HAP-1 (cell line): ENCODE measurements around the gene SYT1.

Experiments
- DNase-seq, 2 experiments: peaks; one replicate each; pipeline ENCODE4 v3.0.0-alpha.2; 2016 to 2020; ENCODE audit warnings: low spot score in 2 of 2
- H3K27me3 ChIP-seq: fragments of 250-450 bp; sonication (Bioruptor Pico); 2 replicates; pipeline ENCODE4 v1.5.1; 2020; ENCODE audit warnings: low read depth, mild to moderate bottlenecking, moderate library complexity
- H3K36me3 ChIP-seq: fragments of 250-450 bp; sonication (Bioruptor Pico); replicated peaks from 2 replicates; pipeline ENCODE4 v1.5.1; 2020; ENCODE audit warnings: mild to moderate bottlenecking
- H3K4me1 ChIP-seq: fragments of 250-450 bp; sonication (Bioruptor Pico); 2 replicates; pipeline ENCODE4 v1.5.1; 2020; ENCODE audit warnings: mild to moderate bottlenecking
- H3K4me3 ChIP-seq: fragments of 250-450 bp; sonication (Bioruptor Pico); 2 replicates; pipeline ENCODE4 v1.5.1; 2020; ENCODE audit warnings: mild to moderate bottlenecking, moderate library complexity
- H3K9me3 ChIP-seq: fragments of 250-450 bp; sonication (Bioruptor Pico); 2 replicates; pipeline ENCODE4 v1.5.1; 2020; ENCODE audit warnings: mild to moderate bottlenecking, moderate library complexity
- in situ Hi-C: fragments of 300-500 bp; cut with MboI; formaldehyde crosslinking; loops from 3 replicates; pipeline ENCODE4 v1.14.3; 2020; ENCODE audit warnings: low sequenced_read_pairs, inconsistent platforms, mixed read lengths

The SYT1 gene

DNA sequence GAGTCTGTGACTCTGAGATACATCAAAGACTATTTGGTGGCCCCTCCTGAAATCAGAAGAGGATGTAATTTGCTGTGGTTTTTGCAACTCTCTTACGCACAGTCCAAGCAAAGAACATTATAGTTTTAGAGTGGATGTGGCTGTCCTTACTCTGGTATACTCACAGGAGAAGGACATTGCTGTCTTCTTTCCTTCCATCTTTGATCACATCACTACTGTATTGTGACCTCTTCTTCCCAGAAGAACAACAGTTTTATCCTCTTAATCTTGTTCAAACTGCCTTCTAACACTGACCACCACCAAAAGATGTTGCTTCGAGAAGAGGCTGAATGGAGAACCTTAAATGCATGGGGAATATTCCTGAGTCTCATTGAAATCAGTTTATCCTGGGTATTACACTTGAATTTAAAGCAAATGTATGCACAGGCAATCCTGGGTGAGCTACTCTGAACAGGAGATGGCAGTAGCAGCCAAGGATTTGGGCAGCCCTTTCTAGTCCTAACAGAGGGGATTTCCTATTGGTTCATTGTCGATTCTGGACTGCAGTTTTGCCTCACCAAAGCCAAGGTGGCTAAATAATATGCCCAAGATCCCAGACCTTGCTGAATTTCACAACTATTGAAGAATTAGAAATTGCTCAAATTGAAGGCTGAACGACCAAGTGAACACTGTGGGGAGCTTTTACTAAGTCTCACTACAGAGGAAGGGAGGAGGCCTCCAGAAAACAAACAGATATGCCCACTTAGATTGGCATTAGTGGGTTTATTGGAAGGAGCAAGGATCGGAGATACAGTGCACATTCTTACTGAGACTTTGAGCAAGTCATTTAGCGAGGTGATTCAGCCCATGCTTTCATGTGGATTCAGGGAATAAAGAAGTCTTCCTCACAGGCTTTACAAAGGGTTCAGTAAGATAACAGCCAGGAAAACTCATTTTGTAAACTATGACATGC, 543.4 kb downstream of the SYT1 start:
- H3K27me3 ChIP-seq, result no peaks in the 10 kb centered on the region
- H3K4me3 ChIP-seq, result no peak overlapping the region
- peaks cover 2% of the 10 kb centered on the region; the same call in 1 of the 2 replicates for H3K4me1 ChIP-seq
- no peaks in the 10 kb centered on the region for H3K36me3 ChIP-seq
- DNase-seq, result peak; percentile 79 to 80
- in situ Hi-C loops, result loop anchor here (25.0 kb wide), 1 partner anchor 129 kb away; no protein-coding TSS in a partner anchor
- H3K9me3 ChIP-seq, result no peaks in the 10 kb centered on the region

DNA sequence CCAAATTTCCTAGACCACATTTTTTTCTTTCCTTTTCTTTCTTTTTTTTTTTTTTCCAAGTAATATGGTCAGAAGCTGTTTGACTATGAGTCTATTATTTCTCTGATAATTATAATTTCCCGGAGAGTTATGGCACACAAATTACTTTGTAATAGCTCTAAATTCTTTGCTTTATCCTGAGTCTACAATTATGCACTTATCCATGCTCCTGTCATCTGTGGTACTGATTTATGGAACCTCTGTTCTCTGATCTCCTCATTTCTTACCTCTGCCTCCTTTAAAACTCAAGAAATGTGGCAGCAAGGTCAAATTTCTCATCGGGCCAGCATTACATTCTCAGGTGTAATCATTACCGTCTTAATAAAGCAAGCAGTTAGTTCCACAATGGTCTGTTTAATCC, 544.1 kb downstream of the SYT1 start:
- Histone ChIP-seq H3K4me3 (no peak overlapping the region), H3K4me1 (peaks cover 2% of the 10 kb centered on the region; the same call in 1 of the 2 replicates), H3K36me3 (no peaks in the 10 kb centered on the region), H3K9me3 (no peaks in the 10 kb centered on the region), H3K27me3 (no peaks in the 10 kb centered on the region)
- no peak for DNase-seq
- in situ Hi-C loops, result loop anchor here (25.0 kb wide), 1 partner anchor 129 kb away; no protein-coding TSS in a partner anchor

DNA sequence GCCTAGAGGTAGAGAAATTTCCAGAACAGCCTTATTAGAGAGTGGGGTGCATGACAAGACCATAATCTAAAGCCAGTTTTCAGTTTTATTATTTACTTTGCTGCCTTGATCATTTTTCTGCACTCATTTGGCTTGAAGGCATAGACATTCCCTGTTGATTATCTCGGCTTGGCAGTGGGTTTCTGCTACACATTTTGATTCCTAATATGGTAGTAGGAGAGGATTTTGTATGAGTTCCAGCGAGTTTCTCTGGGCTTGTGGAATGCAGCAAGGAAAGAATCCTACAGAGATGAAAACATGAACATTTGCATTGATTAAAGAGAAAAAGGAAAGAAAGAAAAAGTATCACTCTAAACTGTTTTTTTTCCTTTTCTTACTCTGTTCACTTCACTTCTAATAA, 545.0 kb downstream of the SYT1 start:
- Histone ChIP-seq H3K4me1 (peaks cover 2% of the 10 kb centered on the region; the same call in 1 of the 2 replicates), H3K36me3 (no peaks in the 10 kb centered on the region), H3K27me3 (no peaks in the 10 kb centered on the region), H3K9me3 (no peaks in the 10 kb centered on the region), H3K4me3 (no peak overlapping the region)
- no peak for DNase-seq
- in situ Hi-C loops, result loop anchor here (25.0 kb wide), 1 partner anchor 128 kb away; no protein-coding TSS in a partner anchor

DNA sequence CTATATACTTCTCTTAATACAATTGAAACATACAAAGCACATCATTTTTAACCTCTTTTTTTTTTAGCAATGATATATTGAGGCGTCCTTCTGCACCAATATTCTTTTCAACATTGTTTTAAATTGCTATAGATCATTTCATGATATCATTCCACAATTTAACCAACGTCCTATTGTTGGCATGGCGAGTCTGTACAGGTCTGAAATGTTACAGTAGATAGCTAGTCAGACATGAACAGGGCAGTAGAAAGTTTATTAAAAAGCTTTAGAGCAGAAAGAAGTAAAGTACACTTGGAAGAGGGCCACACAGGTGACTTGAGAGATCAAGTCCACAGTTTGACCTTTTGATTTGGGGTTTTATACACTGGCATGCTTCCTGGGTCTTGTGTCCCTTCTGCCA, 547.2 kb downstream of the SYT1 start:
- no peak for DNase-seq
- no peak overlapping the region for H3K4me3 ChIP-seq
- peaks cover 15% of the 10 kb centered on the region for H3K4me1 ChIP-seq
- no peaks in the 10 kb centered on the region for H3K9me3 ChIP-seq
- no peaks in the 10 kb centered on the region for H3K27me3 ChIP-seq
- in situ Hi-C loops, result loop anchor here (10.0 to 25.0 kb wide), 2 partner anchors 126 to 323 kb away; no protein-coding TSS in a partner anchor
- H3K36me3 ChIP-seq, result no peaks in the 10 kb centered on the region

DNA sequence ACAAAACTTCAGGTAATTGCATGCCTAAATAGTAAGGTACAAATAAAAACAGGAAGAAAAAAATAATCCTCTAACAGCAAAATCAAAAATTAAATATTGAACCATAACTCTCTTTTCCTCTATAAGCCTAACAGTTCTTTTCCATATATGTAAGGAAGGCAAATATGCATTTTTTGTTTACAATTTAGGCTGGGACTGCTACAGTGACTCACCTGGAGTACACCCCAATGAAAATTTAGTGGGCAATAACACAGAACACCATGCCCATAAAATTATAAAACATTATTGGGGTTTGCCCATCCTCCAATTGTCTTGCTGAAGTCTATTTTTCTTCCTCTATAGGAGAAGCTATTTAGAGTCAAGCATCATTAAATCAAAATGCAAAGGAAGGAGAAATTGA, 549.2 kb downstream of the SYT1 start:
- H3K4me1 ChIP-seq, result peaks cover 13% of the 10 kb centered on the region

GRCh38 chr12:79414252-79414651, 549.7 kb downstream of the SYT1 start:
- peaks cover 13% of the 10 kb centered on the region for H3K4me1 ChIP-seq
- no peak overlapping the region for H3K4me3 ChIP-seq
- no peaks in the 10 kb centered on the region for H3K27me3 ChIP-seq
- no peaks in the 10 kb centered on the region for H3K9me3 ChIP-seq
- no peak for DNase-seq
- no peaks in the 10 kb centered on the region for H3K36me3 ChIP-seq
- in situ Hi-C loops, result loop anchor here (10.0 to 25.0 kb wide), 2 partner anchors 123 to 321 kb away; no protein-coding TSS in a partner anchor

More for the DNA sequence above, 549.2 kb downstream of the SYT1 start:
- in situ Hi-C loops, result loop anchor here (10.0 to 25.0 kb wide), 2 partner anchors 124 to 321 kb away; no protein-coding TSS in a partner anchor
- Histone ChIP-seq H3K9me3 (no peaks in the 10 kb centered on the region), H3K27me3 (no peaks in the 10 kb centered on the region), H3K36me3 (no peaks in the 10 kb centered on the region), H3K4me3 (no peak overlapping the region)
- DNase-seq, result no peak

DNA sequence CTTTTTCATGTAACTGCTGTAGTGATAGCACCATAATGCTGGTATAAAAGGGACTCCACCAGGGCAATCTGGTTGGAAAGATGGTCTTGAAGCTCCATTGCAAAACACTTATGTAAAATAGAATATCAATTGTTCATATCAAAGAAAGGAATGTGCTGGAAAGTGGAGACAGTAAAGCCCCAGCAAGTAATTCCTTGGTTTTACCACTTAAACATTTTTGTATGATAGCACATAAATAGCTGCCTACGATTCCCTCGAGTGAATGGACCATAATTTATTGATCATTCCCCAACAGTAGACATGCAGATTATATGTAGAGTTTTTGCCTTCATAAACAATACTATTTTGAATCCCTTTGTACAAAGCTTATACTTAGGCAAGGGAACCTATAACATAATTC, 550.7 kb downstream of the SYT1 start:
- H3K4me3 ChIP-seq, result no peak overlapping the region
- in situ Hi-C loops, result loop anchor here (10.0 to 25.0 kb wide), 2 partner anchors 122 to 319 kb away; no protein-coding TSS in a partner anchor

GRCh38 chr12:79415746-79416435, 551.3 kb downstream of the SYT1 start:
- peaks cover 13% of the 10 kb centered on the region for H3K4me1 ChIP-seq
- H3K27me3 ChIP-seq, result no peaks in the 10 kb centered on the region
- no peaks in the 10 kb centered on the region for H3K36me3 ChIP-seq
- H3K4me3 ChIP-seq, result no peak overlapping the region
- peak in 1 of 2 experiments; percentile 13 for DNase-seq
- no peaks in the 10 kb centered on the region for H3K9me3 ChIP-seq
- in situ Hi-C loops, result loop anchor here (10.0 to 25.0 kb wide), 2 partner anchors 121 to 319 kb away; no protein-coding TSS in a partner anchor

More for the DNA sequence above, 550.7 kb downstream of the SYT1 start:
- H3K9me3 ChIP-seq, result no peaks in the 10 kb centered on the region
- no peak for DNase-seq
- no peaks in the 10 kb centered on the region for H3K36me3 ChIP-seq
- H3K27me3 ChIP-seq, result no peaks in the 10 kb centered on the region
- H3K4me1 ChIP-seq, result peaks cover 13% of the 10 kb centered on the region

DNA sequence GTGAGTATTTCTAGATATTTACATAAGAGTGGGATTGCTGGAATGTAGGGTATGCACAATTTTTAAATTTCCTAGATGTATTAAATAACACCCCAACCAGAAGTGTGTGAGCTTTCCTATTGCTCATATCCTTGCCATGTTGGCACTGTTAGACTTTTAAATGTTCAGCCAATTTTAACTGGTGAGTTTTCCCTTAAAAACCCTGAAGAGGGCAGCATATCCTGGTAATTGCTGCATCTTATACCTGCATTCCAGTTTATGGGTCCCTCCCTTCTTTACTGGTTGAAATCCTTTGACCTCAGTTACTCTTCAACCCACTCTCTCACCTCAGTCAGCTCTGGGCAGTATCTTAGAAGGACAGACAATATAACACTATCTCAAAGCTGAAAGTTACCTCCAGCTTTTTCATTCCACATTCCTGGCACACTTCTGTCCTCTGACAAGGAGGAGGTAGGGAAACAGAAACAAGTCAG, 555.6 kb downstream of the SYT1 start:
- no peaks in the 10 kb centered on the region for H3K27me3 ChIP-seq
- H3K4me1 ChIP-seq, result peaks cover 18% of the 10 kb centered on the region
- DNase-seq, result peak; percentile 17 to 69
- H3K9me3 ChIP-seq, result no peaks in the 10 kb centered on the region
- H3K36me3 ChIP-seq, result no peaks in the 10 kb centered on the region
- in situ Hi-C loops, result loop anchor here (25.0 kb wide), 1 partner anchor 117 kb away; no protein-coding TSS in a partner anchor
- H3K4me3 ChIP-seq, result no peak overlapping the region

GRCh38 chr12:79421236-79421740, 556.7 kb downstream of the SYT1 start:
- H3K36me3 ChIP-seq, result no peaks in the 10 kb centered on the region
- no peaks in the 10 kb centered on the region for H3K9me3 ChIP-seq
- H3K4me3 ChIP-seq, result no peak overlapping the region
- DNase-seq, result no peak
- H3K27me3 ChIP-seq, result no peaks in the 10 kb centered on the region
- H3K4me1 ChIP-seq, result peaks cover 7% of the 10 kb centered on the region
- in situ Hi-C loops, result loop anchor here (25.0 kb wide), 1 partner anchor 116 kb away; no protein-coding TSS in a partner anchor

DNA sequence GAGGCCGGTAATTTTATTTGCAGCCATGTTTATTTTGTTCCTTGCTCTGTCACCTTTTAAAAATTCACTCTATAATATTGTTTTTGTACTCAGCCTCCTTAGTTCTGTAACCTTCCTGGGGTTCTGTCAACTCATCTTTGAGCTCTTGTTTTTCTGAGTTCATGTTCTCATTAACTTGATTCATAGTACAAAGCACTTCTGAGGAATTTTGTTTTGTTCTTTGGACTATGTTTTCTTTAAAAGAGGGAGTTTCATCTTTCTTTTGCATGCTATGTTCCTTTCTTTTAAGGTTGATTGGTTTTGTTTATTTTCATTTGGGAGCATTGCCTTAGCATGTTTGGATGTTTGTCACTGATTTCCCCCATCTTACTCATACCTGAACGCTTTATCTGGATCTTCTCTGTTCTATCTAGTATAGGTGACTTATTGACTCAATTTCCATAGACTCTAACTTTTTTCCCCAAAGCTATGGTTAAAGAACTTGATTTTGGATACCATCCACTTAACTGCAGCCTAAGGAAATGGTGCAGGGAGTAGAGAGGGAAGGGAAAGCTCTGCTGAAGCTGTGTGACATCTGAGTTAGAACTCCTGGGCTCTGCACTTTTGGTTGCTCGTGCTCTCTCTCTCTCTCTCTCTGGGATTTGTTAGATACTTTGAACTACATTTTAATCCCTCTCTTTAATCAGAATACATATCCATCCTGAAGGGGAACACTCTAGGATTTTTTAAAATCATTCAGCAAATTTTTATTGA, 557.7 kb downstream of the SYT1 start:
- Histone ChIP-seq H3K4me1 (peaks cover 6% of the 10 kb centered on the region), H3K36me3 (no peaks in the 10 kb centered on the region), H3K27me3 (no peaks in the 10 kb centered on the region), H3K4me3 (no peak overlapping the region), H3K9me3 (no peaks in the 10 kb centered on the region)
- no peak for DNase-seq
- in situ Hi-C loops, result loop anchor here (25.0 kb wide), 1 partner anchor 115 kb away; no protein-coding TSS in a partner anchor

GRCh38 chr12:79423560-79423959, 559.0 kb downstream of the SYT1 start:
- in situ Hi-C loops, result loop anchor here (25.0 kb wide), 1 partner anchor 114 kb away; no protein-coding TSS in a partner anchor
- Histone ChIP-seq H3K36me3 (no peaks in the 10 kb centered on the region), H3K4me3 (no peak overlapping the region), H3K4me1 (peaks cover 6% of the 10 kb centered on the region), H3K9me3 (no peaks in the 10 kb centered on the region), H3K27me3 (no peaks in the 10 kb centered on the region)
- DNase-seq, result no peak
